ENCODE results near the gene GUCY2D.
A peak's percentile ranks its signal among the peaks of the same experiment; 100 is the strongest.

Gene GUCY2D

GRCh38 chr17:7972131-7972785, 30.2 kb upstream of the GUCY2D start:
- Histone ChIP-seq H3K4me3 (ENCODE audit: insufficient read depth, low read depth, low read length, poor library complexity, severe bottlenecking) (no peak overlapping the region), H3K27ac (ENCODE audit: insufficient read depth, low read length, poor library complexity, severe bottlenecking) (no peak overlapping the region), H3K4me1 (ENCODE audit: control insufficient read depth, insufficient read depth, low read length, poor library complexity, severe bottlenecking) (no peaks in the 10 kb centered on the region), H3K36me3 (ENCODE audit: control insufficient read depth, insufficient read depth, low read length) (no peaks in the 10 kb centered on the region), H3K27me3 (replicated peaks; ENCODE audit: control insufficient read depth, insufficient read depth, low read length, poor library complexity, severe bottlenecking) (no peaks in the 10 kb centered on the region), H3K9me3 (ENCODE audit: control insufficient read depth, low read length) (peaks cover 10% of the 10 kb centered on the region)
- no peak for DNase-seq

GRCh38 chr17:7974638-7975131, 27.7 kb upstream of the GUCY2D start:
- Histone ChIP-seq H3K27ac (ENCODE audit: insufficient read depth, low read length, poor library complexity, severe bottlenecking) (no peak overlapping the region), H3K4me3 (ENCODE audit: insufficient read depth, low read depth, low read length, poor library complexity, severe bottlenecking) (no peak overlapping the region), H3K4me1 (ENCODE audit: control insufficient read depth, insufficient read depth, low read length, poor library complexity, severe bottlenecking) (no peaks in the 10 kb centered on the region), H3K27me3 (replicated peaks; ENCODE audit: control insufficient read depth, insufficient read depth, low read length, poor library complexity, severe bottlenecking) (no peaks in the 10 kb centered on the region), H3K9me3 (ENCODE audit: control insufficient read depth, low read length) (peaks cover 10% of the 10 kb centered on the region), H3K36me3 (ENCODE audit: control insufficient read depth, insufficient read depth, low read length) (no peaks in the 10 kb centered on the region)
- DNase-seq: no peak

- peaks cover 10% of the 10 kb centered on the region for H3K9me3 ChIP-seq (ENCODE audit: control insufficient read depth, low read length)
- no peaks in the 10 kb centered on the region for H3K4me1 ChIP-seq (ENCODE audit: control insufficient read depth, insufficient read depth, low read length, poor library complexity, severe bottlenecking)
- H3K36me3 ChIP-seq (ENCODE audit: control insufficient read depth, insufficient read depth, low read length): no peaks in the 10 kb centered on the region
- DNase-seq: no peak
- no peaks in the 10 kb centered on the region for H3K27me3 ChIP-seq (replicated peaks; ENCODE audit: control insufficient read depth, insufficient read depth, low read length, poor library complexity, severe bottlenecking)
- H3K4me3 ChIP-seq (ENCODE audit: insufficient read depth, low read depth, low read length, poor library complexity, severe bottlenecking): no peak overlapping the region
- H3K27ac ChIP-seq (ENCODE audit: insufficient read depth, low read length, poor library complexity, severe bottlenecking): no peak overlapping the region
Measured at GRCh38 chr17:7977039-7977438, 25.4 kb upstream of the GUCY2D start.

GRCh38 chr17:7977805-7978204, 24.6 kb upstream of the GUCY2D start:
- no peaks in the 10 kb centered on the region for H3K36me3 ChIP-seq (ENCODE audit: control insufficient read depth, insufficient read depth, low read length)
- H3K4me1 ChIP-seq (ENCODE audit: control insufficient read depth, insufficient read depth, low read length, poor library complexity, severe bottlenecking): no peaks in the 10 kb centered on the region
- no peak overlapping the region for H3K27ac ChIP-seq (ENCODE audit: insufficient read depth, low read length, poor library complexity, severe bottlenecking)
- no peak for DNase-seq
- no peaks in the 10 kb centered on the region for H3K27me3 ChIP-seq (replicated peaks; ENCODE audit: control insufficient read depth, insufficient read depth, low read length, poor library complexity, severe bottlenecking)
- H3K4me3 ChIP-seq (ENCODE audit: insufficient read depth, low read depth, low read length, poor library complexity, severe bottlenecking): no peak overlapping the region
- peaks cover 10% of the 10 kb centered on the region for H3K9me3 ChIP-seq (ENCODE audit: control insufficient read depth, low read length)

GRCh38 chr17:7982173-7982572, 20.2 kb upstream of the GUCY2D start:
- no peaks in the 10 kb centered on the region for H3K9me3 ChIP-seq (ENCODE audit: control insufficient read depth, low read length)
- H3K4me3 ChIP-seq (ENCODE audit: insufficient read depth, low read depth, low read length, poor library complexity, severe bottlenecking): no peak overlapping the region
- H3K27ac ChIP-seq (ENCODE audit: insufficient read depth, low read length, poor library complexity, severe bottlenecking): no peak overlapping the region
- H3K36me3 ChIP-seq (ENCODE audit: control insufficient read depth, insufficient read depth, low read length): no peaks in the 10 kb centered on the region
- no peaks in the 10 kb centered on the region for H3K4me1 ChIP-seq (ENCODE audit: control insufficient read depth, insufficient read depth, low read length, poor library complexity, severe bottlenecking)
- no peaks in the 10 kb centered on the region for H3K27me3 ChIP-seq (replicated peaks; ENCODE audit: control insufficient read depth, insufficient read depth, low read length, poor library complexity, severe bottlenecking)
- DNase-seq: no peak

GRCh38 chr17:7982666-7983065, 19.7 kb upstream of the GUCY2D start:
- Histone ChIP-seq H3K36me3 (ENCODE audit: control insufficient read depth, insufficient read depth, low read length) (no peaks in the 10 kb centered on the region), H3K9me3 (ENCODE audit: control insufficient read depth, low read length) (no peaks in the 10 kb centered on the region), H3K27ac (ENCODE audit: insufficient read depth, low read length, poor library complexity, severe bottlenecking) (no peak overlapping the region), H3K27me3 (replicated peaks; ENCODE audit: control insufficient read depth, insufficient read depth, low read length, poor library complexity, severe bottlenecking) (no peaks in the 10 kb centered on the region), H3K4me3 (ENCODE audit: insufficient read depth, low read depth, low read length, poor library complexity, severe bottlenecking) (no peak overlapping the region), H3K4me1 (ENCODE audit: control insufficient read depth, insufficient read depth, low read length, poor library complexity, severe bottlenecking) (no peaks in the 10 kb centered on the region)
- no peak for DNase-seq

GRCh38 chr17:7984904-7985303, 17.5 kb upstream of the GUCY2D start:
- Histone ChIP-seq H3K36me3 (ENCODE audit: control insufficient read depth, insufficient read depth, low read length) (no peaks in the 10 kb centered on the region), H3K4me1 (ENCODE audit: control insufficient read depth, insufficient read depth, low read length, poor library complexity, severe bottlenecking) (peaks cover 2% of the 10 kb centered on the region), H3K27me3 (replicated peaks; ENCODE audit: control insufficient read depth, insufficient read depth, low read length, poor library complexity, severe bottlenecking) (no peaks in the 10 kb centered on the region), H3K9me3 (ENCODE audit: control insufficient read depth, low read length) (no peaks in the 10 kb centered on the region), H3K27ac (ENCODE audit: insufficient read depth, low read length, poor library complexity, severe bottlenecking) (no peak overlapping the region), H3K4me3 (ENCODE audit: insufficient read depth, low read depth, low read length, poor library complexity, severe bottlenecking) (no peak overlapping the region)
- DNase-seq: no peak

- Histone ChIP-seq H3K36me3 (ENCODE audit: control insufficient read depth, insufficient read depth, low read length) (no peaks in the 10 kb centered on the region), H3K4me3 (ENCODE audit: insufficient read depth, low read depth, low read length, poor library complexity, severe bottlenecking) (no peak overlapping the region), H3K27ac (ENCODE audit: insufficient read depth, low read length, poor library complexity, severe bottlenecking) (no peak overlapping the region), H3K9me3 (ENCODE audit: control insufficient read depth, low read length) (no peaks in the 10 kb centered on the region), H3K4me1 (ENCODE audit: control insufficient read depth, insufficient read depth, low read length, poor library complexity, severe bottlenecking) (peaks cover 7% of the 10 kb centered on the region), H3K27me3 (replicated peaks; ENCODE audit: control insufficient read depth, insufficient read depth, low read length, poor library complexity, severe bottlenecking) (no peaks in the 10 kb centered on the region)
- DNase-seq: no peak
Measured at GRCh38 chr17:7987112-7987893, 15.1 kb upstream of the GUCY2D start.

GRCh38 chr17:7988750-7989178, 13.7 kb upstream of the GUCY2D start:
- Histone ChIP-seq H3K4me3 (ENCODE audit: insufficient read depth, low read depth, low read length, poor library complexity, severe bottlenecking) (no peak overlapping the region), H3K27me3 (replicated peaks; ENCODE audit: control insufficient read depth, insufficient read depth, low read length, poor library complexity, severe bottlenecking) (no peaks in the 10 kb centered on the region), H3K9me3 (ENCODE audit: control insufficient read depth, low read length) (no peaks in the 10 kb centered on the region), H3K4me1 (ENCODE audit: control insufficient read depth, insufficient read depth, low read length, poor library complexity, severe bottlenecking) (peaks cover 7% of the 10 kb centered on the region), H3K36me3 (ENCODE audit: control insufficient read depth, insufficient read depth, low read length) (no peaks in the 10 kb centered on the region), H3K27ac (ENCODE audit: insufficient read depth, low read length, poor library complexity, severe bottlenecking) (no peak overlapping the region)
- peak in 2 of 3 donors; percentile 6 to 28 for DNase-seq
